ENCODE measurements around the gene FCGBP.

Gene FCGBP

DNA sequence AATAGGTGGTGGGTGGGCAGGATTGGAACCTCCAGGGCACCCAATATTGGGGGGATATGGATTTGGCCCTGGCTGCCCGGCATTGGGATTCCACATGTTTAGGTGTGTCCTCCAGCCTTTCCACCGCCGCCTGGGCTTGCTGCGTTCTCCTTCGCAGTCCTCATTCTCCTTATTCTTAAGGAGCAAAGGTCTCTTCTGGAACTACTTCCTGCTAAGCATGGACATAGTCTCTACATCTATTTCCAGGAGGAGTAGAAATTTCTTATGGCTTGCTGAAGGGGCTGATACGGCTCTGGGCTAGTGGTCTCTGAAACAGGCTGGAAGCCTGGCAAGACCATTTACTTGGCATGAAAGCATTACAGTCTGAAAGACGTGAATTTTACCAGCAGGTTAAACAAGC, 9.2 kb upstream of the FCGBP start:
- no peak for DNase-seq

DNA sequence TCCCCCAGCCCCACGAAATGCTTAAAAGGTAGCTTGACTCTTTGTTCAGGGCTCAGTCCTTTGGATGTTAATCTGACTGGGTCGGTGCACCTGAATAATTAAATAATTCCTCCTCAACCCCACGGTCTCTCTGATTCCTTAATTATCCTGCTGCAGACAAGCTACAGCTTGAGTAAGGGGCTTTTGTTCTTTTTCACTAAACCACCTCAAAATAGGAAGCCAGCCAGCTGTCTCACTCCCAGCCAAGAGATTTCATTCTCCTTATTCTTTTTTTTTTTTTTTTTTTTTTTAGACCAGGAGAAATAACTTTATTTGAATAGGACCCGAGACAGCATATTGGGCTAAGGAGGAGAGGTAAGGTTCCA, 7.9 kb upstream of the FCGBP start:
- DNase-seq: no peak

- peak; percentile 50 for DNase-seq
Observed at GRCh38 chr19:39941615-39942365, 7.4 kb upstream of the FCGBP start.

DNA sequence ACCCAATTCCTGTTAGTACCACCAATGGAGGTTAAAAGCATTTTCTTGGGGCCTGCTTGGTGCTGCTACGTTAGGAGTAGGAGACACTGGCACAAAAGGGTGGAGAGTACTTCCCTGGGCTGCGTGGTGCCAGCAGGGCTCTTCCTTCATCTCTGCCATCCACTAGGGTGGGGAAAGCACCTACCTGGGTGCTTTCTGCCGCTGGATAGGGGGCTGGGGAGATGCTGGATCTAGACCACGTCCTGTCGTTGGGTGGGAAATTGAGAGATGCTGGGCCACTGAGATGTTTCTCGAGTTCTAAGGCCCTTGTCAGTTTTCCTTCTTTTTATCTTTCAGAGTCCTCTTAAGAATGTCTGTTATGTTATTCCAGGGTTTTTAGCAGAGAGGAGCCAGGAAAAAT, 6.7 kb upstream of the FCGBP start:
- DNase-seq: no peak

DNA sequence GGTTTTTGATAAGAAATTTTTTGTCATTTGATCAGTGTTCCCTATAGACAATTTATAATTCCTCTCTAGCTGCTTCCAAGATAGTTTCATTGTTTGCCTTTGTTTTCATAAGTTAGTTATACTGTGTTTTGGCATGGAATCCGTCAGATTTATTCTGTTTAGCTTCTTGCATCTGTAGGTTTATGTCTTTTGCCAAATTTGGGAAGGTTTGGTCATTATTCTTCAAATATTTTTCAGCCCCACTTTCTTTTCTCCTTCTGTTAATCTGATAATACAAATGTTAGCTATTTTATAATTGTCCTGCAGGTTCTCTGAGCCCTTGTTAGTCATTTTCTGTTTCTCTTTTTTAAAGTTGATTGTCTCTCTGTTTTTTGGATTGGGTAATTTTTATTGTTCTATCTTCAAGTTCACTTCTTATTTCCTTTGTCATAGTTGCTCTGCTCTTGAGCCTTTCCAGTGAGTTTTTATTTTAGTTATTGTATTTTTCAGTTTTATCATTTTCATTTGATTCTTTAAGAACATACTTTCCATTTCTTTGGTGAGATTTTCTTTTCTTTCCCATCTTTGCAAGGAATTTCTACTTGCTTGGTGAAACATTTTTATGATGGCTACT, 5.9 kb upstream of the FCGBP start:
- no peak for DNase-seq

DNA sequence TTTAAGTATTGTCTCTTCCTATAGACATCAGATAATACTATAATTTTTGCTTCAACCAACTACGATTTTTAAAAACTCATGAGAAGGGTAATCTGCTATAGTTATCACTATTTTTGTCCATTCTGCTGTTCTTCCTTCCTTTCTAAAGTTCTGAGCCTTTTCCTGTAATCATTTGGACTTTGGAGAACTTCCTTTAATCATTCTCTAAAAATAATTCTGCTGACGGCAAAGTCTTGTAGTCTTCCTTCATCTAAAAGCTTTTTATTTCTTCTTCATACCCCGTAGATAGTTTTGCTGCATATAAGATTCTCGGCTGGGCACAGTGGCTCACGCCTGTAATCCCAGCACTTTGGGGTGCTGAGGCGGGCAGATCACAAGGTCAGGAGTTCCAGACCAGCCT, 5.1 kb upstream of the FCGBP start:
- DNase-seq: no peak

DNA sequence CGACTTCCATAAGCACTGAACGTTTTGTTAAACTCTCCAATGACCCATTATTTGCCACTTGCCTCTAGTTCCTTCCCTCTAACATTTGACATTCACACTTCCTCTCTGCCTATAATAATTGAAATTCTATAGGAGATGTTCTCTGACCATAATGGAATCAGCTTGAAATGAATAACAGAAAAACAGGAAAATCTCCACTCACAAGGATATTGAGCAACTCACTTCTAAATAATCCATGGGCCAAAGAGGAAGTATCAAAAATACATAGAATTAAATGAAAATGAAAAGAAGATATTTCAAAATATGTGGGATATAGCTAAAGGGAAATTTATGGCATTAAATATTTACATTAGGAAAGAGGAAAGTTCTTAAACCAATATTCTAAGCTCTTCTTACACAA, 3.4 kb upstream of the FCGBP start:
- DNase-seq: no peak

DNA sequence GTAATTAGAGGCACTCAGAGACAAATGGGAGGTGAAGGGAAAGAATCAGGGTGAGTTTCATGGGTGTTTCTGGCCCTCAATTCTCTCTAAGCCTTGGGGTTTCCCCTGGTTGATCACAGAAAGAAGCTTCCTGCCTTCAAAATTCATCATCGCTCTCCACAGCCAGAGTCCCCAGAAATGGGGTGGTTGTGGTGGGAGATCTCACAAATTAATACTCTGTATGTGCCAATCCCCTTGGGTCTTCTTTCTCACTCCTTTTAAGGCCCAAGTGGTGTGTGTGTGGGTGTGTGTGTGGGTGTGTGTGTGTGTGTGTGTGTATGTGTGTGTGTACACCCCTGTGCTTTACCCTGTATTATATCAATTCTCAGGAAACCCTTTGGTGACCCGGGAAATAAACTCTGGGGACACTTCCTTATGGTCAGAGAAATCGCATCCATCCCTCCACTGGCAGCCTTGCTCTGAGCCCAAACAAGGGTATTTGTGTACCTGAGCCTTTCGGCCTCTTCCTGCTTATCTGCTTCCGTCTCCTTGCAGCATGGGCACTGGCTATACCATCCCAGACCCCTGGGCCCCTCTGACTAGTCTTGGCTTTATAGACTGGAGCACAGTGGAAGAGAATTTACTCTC, 2.8 kb upstream of the FCGBP start:
- DNase-seq: peak; percentile 48

DNA sequence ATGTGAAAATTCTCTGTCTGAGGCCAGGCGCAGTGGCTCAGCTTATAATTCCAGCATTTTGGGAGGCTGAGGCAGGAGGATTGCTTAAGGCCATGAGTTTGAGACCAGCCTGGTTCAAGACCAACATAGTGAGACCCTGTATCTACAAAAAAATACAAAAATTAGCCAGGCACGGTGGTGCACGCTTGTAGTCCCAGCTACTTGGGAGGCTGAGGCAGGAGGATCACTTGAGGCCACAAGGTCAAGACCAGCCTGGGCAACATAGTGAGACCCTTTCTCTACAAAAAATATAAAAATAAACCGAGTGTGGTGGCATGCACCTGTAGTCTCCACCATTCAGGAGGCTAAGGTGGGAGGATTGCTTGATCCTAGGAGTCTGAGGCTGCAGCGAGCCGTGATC, 2.2 kb upstream of the FCGBP start:
- DNase-seq: no peak

DNA sequence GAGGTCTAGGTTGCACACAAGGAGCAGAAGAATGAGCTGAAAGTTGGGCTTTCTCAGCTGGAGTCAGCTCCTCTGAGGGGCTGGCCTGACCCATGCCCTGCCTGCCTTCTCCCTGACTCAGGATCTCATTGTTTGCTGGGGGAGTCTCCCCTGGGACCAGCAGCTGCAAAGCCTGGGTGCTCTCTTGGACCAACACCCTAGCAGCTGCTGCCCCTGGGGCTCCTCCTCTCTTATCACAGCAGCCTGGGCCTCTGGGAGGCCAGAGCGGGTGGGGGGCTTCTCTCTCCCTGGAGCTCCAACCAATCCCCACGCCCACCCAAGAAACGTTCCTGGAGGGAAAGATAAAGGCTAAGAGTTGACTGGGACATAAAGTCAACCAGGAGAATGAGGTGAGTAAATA, 1.6 kb upstream of the FCGBP start:
- no peak for DNase-seq

DNA sequence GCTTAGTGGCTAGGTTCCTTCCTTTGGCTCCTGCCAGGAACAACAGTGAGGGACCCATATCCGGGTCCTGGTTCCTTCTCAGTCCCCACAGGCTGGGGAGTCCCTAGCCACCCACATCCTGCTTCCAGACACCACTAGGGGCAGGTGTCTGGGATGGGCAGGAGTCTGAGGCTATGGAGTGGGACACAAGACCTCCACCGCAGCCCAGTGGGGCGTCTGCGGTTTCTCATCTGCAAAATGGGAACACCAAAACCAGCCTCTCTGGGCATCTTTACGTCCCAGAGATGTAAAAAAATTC, 879 bp upstream of the FCGBP start:
- DNase-seq: peak; percentile 14

DNA sequence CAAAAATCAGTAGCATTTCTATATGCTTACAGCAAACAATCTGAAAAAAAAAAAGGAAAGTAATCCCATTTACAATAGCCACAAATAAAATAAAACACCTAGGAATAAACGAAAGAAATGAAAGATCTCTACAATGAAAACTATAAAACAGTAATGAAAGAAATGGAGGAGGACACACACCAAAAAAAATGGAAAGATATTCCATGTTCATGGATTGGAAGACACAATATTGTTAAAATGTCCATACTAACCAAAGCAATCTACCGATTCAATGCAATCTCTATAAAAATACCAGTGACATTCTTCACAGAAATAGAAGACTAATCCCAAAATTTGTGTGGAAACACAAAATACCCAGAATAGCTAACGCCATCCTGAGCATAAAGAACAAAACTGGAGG, 4.7 kb downstream of the FCGBP start:
- DNase-seq: no peak

DNA sequence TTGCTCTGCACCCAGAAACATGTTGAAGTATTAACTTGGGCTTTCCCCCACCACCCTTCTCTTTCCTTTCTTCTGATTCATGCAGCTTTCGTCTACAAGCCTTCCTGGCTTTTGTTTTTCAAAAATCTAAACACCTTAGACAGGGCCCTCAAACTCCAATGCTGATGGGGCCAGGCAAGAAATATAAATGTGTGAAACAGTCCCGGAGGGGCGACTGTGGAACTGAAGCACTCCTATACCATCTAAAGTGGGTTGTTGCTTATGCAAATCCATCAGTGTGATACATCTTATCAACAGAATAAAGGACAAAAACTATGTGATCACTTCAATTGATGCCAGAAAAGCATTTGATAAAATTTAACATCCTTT, 6.1 kb downstream of the FCGBP start:
- DNase-seq: no peak

GRCh38 chr19:39927524-39928356, 6.7 kb downstream of the FCGBP start:
- peak; percentile 14 for DNase-seq

DNA sequence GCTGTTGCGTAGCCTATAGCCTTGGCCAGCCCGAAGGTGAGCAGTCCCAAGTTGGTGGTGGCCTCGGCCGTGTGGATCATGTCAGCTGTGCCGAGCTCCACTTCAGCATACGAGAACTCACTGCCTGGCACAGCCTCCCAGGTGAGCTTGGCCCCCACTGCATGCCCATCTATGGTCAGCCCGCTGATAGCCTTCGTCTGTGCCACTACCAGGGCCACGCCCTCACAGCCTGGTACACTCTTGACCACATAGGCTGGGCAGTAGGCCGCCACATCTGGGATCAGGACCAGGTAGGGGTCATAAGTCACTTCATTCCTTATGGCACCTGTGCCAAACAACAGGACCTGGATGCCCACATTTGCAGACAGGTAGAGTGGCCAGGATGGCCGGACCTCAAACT, 7.4 kb downstream of the FCGBP start:
- DNase-seq: peak; percentile 2

GRCh38 chr19:39926170-39926760, 8.2 kb downstream of the FCGBP start:
- DNase-seq: peak; percentile 10

GRCh38 chr19:39924952-39925351, 9.5 kb downstream of the FCGBP start:
- no peak for DNase-seq

- DNase-seq: no peak
Observed at GRCh38 chr19:39924389-39924788, 10.0 kb downstream of the FCGBP start.

- DNase-seq: no peak
Observed at GRCh38 chr19:39923862-39924261, 10.6 kb downstream of the FCGBP start.

DNA sequence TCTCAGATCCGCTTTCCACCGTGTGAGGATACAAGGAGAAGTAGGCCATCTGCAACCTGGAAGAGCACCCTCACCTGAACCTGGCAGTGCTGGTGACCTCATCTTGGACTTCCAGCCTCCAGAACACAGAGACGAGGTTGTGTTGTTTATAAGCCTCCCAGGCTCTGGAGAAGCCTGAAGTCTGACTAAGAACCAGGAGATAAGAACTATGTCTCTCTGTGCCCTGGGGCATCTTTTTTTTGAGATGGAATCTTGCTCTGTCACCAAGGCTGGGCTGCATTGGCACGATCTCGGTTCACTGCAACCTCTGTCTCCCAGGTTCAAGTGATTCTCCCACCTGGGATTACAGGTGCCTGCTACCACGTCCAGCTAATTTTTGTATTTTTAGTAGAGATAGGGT, 14.5 kb downstream of the FCGBP start:
- no peak for DNase-seq

DNA sequence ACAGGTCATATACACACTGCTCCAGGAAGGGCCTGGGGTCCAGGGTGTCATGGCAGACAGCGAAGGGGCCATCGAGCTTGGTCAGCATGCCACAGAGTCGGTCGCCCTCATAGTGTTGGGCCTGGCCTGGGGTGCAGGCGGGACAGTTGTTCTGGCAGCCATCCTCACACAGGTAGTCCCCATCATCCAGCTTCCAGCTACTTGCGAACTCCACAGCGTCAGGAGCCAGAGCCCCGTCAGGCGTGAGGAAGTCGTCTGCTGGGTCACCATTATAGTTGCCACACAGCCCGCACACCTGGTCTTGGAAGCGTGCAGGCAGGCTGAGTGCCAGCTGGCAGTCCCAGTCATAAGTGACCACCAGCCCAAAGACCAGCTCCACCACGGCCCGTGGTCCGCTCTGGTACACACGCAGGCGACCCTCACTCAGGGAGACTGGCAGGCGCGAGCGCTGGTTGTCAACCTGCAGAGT, 16.2 kb downstream of the FCGBP start:
- DNase-seq: no peak

DNA sequence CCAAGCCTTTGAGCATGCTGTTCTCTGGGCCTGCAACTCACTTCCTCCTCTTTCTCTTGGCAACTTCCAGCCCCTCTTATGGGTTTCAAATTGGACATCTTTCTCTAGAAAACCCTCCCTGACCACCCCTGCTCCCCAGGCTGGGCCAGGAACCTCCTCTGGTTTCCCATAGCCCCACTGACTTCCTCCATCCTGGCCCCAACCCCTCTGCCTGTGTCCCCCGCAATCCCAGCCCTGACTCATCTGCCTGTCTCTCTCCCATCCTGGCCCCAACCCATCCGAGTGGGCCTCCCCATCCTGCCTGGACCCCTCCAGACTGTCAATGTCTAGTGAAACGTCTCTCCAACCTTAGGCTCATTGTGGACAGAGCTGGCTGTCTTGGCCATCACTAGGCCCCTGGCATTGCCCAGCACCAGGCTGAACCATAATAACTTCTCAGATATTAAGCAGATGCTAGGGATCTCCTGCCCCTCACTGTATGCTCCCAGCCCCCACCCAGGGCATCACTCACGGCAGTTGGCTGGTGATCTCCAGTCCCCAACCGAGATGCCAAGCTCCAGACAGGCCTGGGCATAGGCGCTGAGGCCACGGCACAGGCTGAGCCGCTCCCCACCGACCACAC, 16.8 kb downstream of the FCGBP start:
- DNase-seq: no peak

- no peak for DNase-seq
Observed at GRCh38 chr19:39916851-39917396, 17.5 kb downstream of the FCGBP start.

Measured in activated T-cell treated with anti-CD3 and anti-CD28 coated beads, Interleukin-2, amount 50 U/mL, for 1 hour (primary cell).